ENCODE results near the gene DDX55. TPM values are rescaled to one million over a fixed set of nuclear protein-coding genes. Genes with fewer than 3 reads are reported as not detected.

DDX55 gene
- total and polyA plus RNA-seq, 2 of the 13 experiments (the other 11 are each of a cell fraction or from before 2014, with no cell fraction given): 22.2 to 37.0 TPM

DNA sequence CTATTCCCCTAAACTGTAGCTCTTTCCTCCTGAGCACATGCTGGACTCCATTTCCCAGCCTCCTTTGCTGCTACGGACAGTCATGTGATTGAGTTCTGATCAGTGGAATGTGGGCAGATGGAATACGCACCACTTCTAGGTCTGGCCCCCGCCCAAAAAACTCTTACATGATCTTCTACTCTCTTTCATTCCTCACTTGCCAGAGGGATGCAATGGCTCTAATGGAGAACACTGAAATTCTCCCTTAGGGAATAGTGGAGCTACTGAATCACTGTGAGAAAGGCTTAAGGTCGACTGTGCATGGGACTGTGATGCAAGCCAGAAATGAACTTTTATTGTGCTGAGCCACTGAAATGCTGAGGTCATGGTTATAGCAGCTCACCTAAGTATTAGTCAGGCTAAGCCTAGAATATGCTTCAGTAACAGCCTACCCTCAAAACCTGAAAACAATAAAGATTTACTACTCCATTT lies 30.5 kb upstream of the DDX55 start (continued):
- TF ChIP-seq, protein P1, sequence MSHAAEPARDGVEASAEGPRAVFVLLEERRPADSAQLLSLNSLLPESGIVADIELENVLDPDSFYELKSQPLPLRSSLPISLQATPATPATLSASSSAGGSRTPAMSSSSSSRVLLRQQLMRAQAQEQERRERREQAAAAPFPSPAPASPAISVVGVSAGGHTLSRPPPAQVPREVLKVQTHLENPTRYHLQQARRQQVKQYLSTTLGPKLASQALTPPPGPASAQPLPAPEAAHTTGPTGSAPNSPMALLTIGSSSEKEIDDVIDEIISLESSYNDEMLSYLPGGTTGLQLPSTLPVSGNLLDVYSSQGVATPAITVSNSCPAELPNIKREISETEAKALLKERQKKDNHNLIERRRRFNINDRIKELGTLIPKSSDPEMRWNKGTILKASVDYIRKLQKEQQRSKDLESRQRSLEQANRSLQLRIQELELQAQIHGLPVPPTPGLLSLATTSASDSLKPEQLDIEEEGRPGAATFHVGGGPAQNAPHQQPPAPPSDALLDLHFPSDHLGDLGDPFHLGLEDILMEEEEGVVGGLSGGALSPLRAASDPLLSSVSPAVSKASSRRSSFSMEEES (CRISPR knock-in tag; IDR thresholded peaks at IDR 0.05): peak; percentile 77; the same call in 1 of the 2 replicates

DNA sequence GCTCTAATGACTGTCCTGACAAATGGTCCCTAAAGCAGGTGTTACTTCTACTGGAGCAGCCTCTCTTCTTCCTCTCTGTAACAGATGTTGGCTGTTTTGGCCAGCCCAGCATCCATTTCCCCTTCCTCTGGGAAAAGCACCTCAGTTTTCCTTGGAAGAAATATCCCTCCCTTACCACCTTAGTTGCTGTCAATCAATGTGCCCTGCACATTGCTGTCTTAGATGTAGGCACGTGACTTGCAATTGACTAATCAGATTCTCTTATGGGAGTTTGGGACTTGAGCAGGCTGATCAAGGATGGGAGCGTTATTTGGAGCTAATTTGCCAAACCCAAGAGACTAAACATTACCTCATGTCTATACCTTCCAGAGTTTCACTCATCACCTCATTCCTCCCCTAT lies 29.5 kb upstream of the DDX55 start:
- Histone ChIP-seq H3K9ac (ENCODE audit: insufficient read depth, low read depth, low read length) (no peak overlapping the region), H3K4me1 (ENCODE audit: insufficient read depth, low read length) (peaks cover 29% of the 10 kb centered on the region), H3K79me2 (ENCODE audit: insufficient read depth, low read length) (no peaks in the 10 kb centered on the region), H2AFZ (ENCODE audit: low read length) (no peak overlapping the region), H3K36me3 (replicated peaks in 1 of 2; ENCODE audit: control insufficient read depth in 1 of 2, insufficient read depth in 2 of 2, low read length in 2 of 2) (no peaks in the 10 kb centered on the region), H3K4me3 (replicated peaks in 1 of 3; ENCODE audit: insufficient read depth in 1 of 3, low read depth in 2 of 3, low read length in 3 of 3) (no peak overlapping the region), H4K20me1 (ENCODE audit: insufficient read depth, low read length) (no peaks in the 10 kb centered on the region), H3K27me3 (ENCODE audit: control insufficient read depth in 1 of 2, insufficient read depth in 2 of 2, low read length in 2 of 2) (no peaks in the 10 kb centered on the region; a peak in 1 of 5 replicates), H3K9me3 (ENCODE audit: low read length) (no peaks in the 10 kb centered on the region), H3K27ac (ENCODE audit: extremely low read length, insufficient read depth, low read length) (no peak overlapping the region), H3K4me2 (ENCODE audit: low read depth, low read length) (no peak overlapping the region)
- no peak for DNase-seq (ENCODE audit: low spot score)
- ATAC-seq: no peak
- TF ChIP-seq, protein P2, sequence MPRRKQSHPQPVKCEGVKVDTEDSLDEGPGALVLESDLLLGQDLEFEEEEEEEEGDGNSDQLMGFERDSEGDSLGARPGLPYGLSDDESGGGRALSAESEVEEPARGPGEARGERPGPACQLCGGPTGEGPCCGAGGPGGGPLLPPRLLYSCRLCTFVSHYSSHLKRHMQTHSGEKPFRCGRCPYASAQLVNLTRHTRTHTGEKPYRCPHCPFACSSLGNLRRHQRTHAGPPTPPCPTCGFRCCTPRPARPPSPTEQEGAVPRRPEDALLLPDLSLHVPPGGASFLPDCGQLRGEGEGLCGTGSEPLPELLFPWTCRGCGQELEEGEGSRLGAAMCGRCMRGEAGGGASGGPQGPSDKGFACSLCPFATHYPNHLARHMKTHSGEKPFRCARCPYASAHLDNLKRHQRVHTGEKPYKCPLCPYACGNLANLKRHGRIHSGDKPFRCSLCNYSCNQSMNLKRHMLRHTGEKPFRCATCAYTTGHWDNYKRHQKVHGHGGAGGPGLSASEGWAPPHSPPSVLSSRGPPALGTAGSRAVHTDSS (CRISPR knock-in tag; conservative IDR thresholded peaks at IDR 0.05): no peak
- TF ChIP-seq SOX5 (CRISPR knock-in tag; IDR thresholded peaks at IDR 0.05; ENCODE audit: borderline replicate concordance) (no peak), ELF3 (CRISPR knock-in tag; IDR thresholded peaks at IDR 0.05) (no peak), NR1H2 (CRISPR knock-in tag; IDR thresholded peaks at IDR 0.05; ENCODE audit: borderline replicate concordance, low read depth) (no peak), SIX1 (CRISPR knock-in tag; IDR thresholded peaks at IDR 0.05; ENCODE audit: borderline replicate concordance) (no peak), CHCHD3 (CRISPR knock-in tag; IDR thresholded peaks at IDR 0.05) (no peak), ATF7 (IDR thresholded peaks at IDR 0.05) (no peak), ATF7 (CRISPR knock-in tag; IDR thresholded peaks at IDR 0.05) (no peak), HMGA1 (CRISPR knock-in tag; conservative IDR thresholded peaks at IDR 0.05) (no peak), WIZ (CRISPR knock-in tag; IDR thresholded peaks at IDR 0.05) (no peak), MXI1 (IDR thresholded peaks at IDR 0.05; ENCODE audit: borderline replicate concordance, low read depth, low read length) (no peak), NCOA2 (CRISPR knock-in tag; IDR thresholded peaks at IDR 0.05) (no peak), ZNF605 (CRISPR knock-in tag; IDR thresholded peaks at IDR 0.05) (no peak), ZEB1 (IDR thresholded peaks at IDR 0.05; ENCODE audit: insufficient replicate concordance, low read depth) (no peak), JUNB (CRISPR knock-in tag; IDR thresholded peaks at IDR 0.05; ENCODE audit: borderline replicate concordance) (no peak)
- no peak for FAIRE-seq
- intact Hi-C loops (cut with micrococcal nuclease; ENCODE audit: unreplicated experiment): no loop called here
- WGBS (ENCODE audit: low lambda C conversion rate): 58% methylated on average over 2 of the region's 2 CpGs
- ChIA-PET CTCF (ENCODE audit: low intra/inter-chr PET ratio, low total read pairs) (no interaction called here), POLR2A (interaction anchor here (2.2 kb wide), 1 partner anchor 207 kb away, joined by 13 read pairs; no protein-coding TSS in a partner anchor)
- in situ Hi-C loops (cut with HindIII; ENCODE audit: extremely low pct_ligation_motif_present, low pct_unique_long_range_greater_than_20kb): no loop called here
- no TSS peak for BruUV-seq (replicated peaks)

Data from HepG2 (cell line).